HepG2 (cell line): ENCODE results near the gene MMP23B. TPM values are rescaled to one million over a fixed set of nuclear protein-coding genes. Genes with fewer than 3 reads are reported as not detected.

Source experiments
- ATAC-seq: fragments of 200-7000 bp; cut with Tn5 transposase; 3 replicates; pipeline ENCODE4 v1.9.1; 2020; ENCODE audit warnings: mild to moderate bottlenecking, moderate library complexity
- BruUV-seq: library from RNA; stranded (reverse); fragments of 400-500 nt; replicated peaks from 2 replicates; lab custom pipeline; 2021; lab: Mats Ljungman, UMichigan
- CTCF ChIA-PET: fragments of 300-600 bp; formaldehyde crosslinking; extraction: SDS; loops from one replicate; lab custom pipeline; 2021; ENCODE audit warnings: low total read pairs, inconsistent platforms, low intra/inter-chr PET ratio; lab: Yijun Ruan, JAX
- POLR2A ChIA-PET: fragments of 350-600 bp; sonication (Branson Sonifier 250); formaldehyde crosslinking; loops from one replicate; lab custom pipeline; 2020; ENCODE audit warnings: antibody characterized with exemption, inconsistent platforms; lab: Yijun Ruan, JAX
- DNase-seq: peaks from one replicate; pipeline ENCODE4 v3.0.0-alpha.2; 2015; ENCODE audit warnings: low spot score
- FAIRE-seq: peaks from 3 replicates; lab custom pipeline; 2011; peaks lifted over from hg19 to GRCh38; lab: Jason Lieb, UNC
- H2AFZ ChIP-seq: one replicate; pipeline ENCODE4 v1.6.1; 2011; ENCODE audit warnings: low read length, inconsistent platforms
- H3K27ac ChIP-seq: fragments of 300-600 bp; 3 replicates; pipeline ENCODE4 v1.8.0; 2011; ENCODE audit warnings: mixed run types, mild to moderate bottlenecking, mixed read lengths, low read length, inconsistent platforms; ENCODE audit not compliant: insufficient read depth; ENCODE audit errors: extremely low read length
- H3K27me3 ChIP-seq, 2 experiments: fragments of 200-600 bp in 1 of 2; 2 replicates in 1 of 2; 3 replicates in 1 of 2; pipeline versions ENCODE4 v1.6.0 to v1.8.0; 2011; ENCODE audit warnings: low read length in 2 of 2, mild to moderate bottlenecking in 2 of 2, moderate library complexity in 2 of 2, inconsistent platforms in 1 of 2; ENCODE audit not compliant: insufficient read depth in 2 of 2, control insufficient read depth in 1 of 2
- H3K36me3 ChIP-seq, 2 experiments: fragments of 200-600 bp in 1 of 2; replicated peaks in 1 of 2; 2 replicates in 1 of 2; 3 replicates in 1 of 2; pipeline versions ENCODE4 v1.5.1 to v1.8.0; 2011; ENCODE audit warnings: low read length in 2 of 2, inconsistent platforms in 1 of 2; ENCODE audit not compliant: insufficient read depth in 2 of 2, control insufficient read depth in 1 of 2
- H3K4me1 ChIP-seq: 2 replicates; pipeline ENCODE4 v1.5.1; 2012; ENCODE audit warnings: low read length, inconsistent platforms; ENCODE audit not compliant: insufficient read depth
- H3K4me2 ChIP-seq: 2 replicates; pipeline ENCODE4 v1.6.0; 2011; ENCODE audit warnings: low read depth, low read length, inconsistent platforms
- H3K4me3 ChIP-seq, 3 experiments: fragments of 200-600 bp in 1 of 3; sonication (generic), shearing (Covaris generic) in 1 of 3; replicated peaks in 1 of 3; 2 replicates each; pipeline ENCODE4 v1.5.1; 2011 to 2016; ENCODE audit warnings: low read length in 3 of 3, inconsistent platforms in 2 of 3, low read depth in 2 of 3, mild to moderate bottlenecking in 2 of 3, control low read depth in 1 of 3, mixed read lengths in 1 of 3; ENCODE audit not compliant: insufficient read depth in 1 of 3
- H3K79me2 ChIP-seq: one replicate; pipeline ENCODE4 v1.6.1; 2011; ENCODE audit warnings: low read length, inconsistent platforms; ENCODE audit not compliant: insufficient read depth
- H3K9ac ChIP-seq: 2 replicates; pipeline ENCODE4 v1.6.0; 2011; ENCODE audit warnings: mild to moderate bottlenecking, low read depth, low read length, inconsistent platforms; ENCODE audit not compliant: insufficient read depth
- H3K9me3 ChIP-seq: 2 replicates; pipeline ENCODE4 v1.5.1; 2012; ENCODE audit warnings: mild to moderate bottlenecking, low read length
- H4K20me1 ChIP-seq: 2 replicates; pipeline ENCODE4 v1.6.0; 2011; ENCODE audit warnings: inconsistent platforms, mild to moderate bottlenecking, low read length, moderate library complexity; ENCODE audit not compliant: insufficient read depth
- FOXK1 ChIP-seq: sonication (generic); formaldehyde crosslinking; IDR thresholded peaks from 2 replicates; pipeline ENCODE4 v1.4.0; 2020; ENCODE audit warnings: low read depth, missing genetic modification reagents, borderline replicate concordance
- GABPA ChIP-seq, 2 experiments: IDR thresholded peaks; 2 replicates each; pipeline ENCODE4 v1.6.1; 2011 to 2016; ENCODE audit warnings: low read depth in 2 of 2, low read length in 1 of 2, missing biosample characterization in 1 of 2, missing genetic modification characterization in 1 of 2
- KLF9 ChIP-seq: IDR thresholded peaks from 2 replicates; pipeline ENCODE4 v1.6.1; 2016; ENCODE audit warnings: low read depth
- NR2F6 ChIP-seq, 2 experiments: IDR thresholded peaks; 2 replicates each; pipeline ENCODE4 v1.6.1; 2016; ENCODE audit warnings: antibody characterized with exemption in 1 of 2, mild to moderate bottlenecking in 1 of 2
- RFX3 ChIP-seq: IDR thresholded peaks from 2 replicates; pipeline ENCODE4 v1.6.1; 2016; ENCODE audit warnings: missing biosample characterization, missing genetic modification reagents
- ZBTB20 ChIP-seq: sonication (generic); formaldehyde crosslinking; IDR thresholded peaks from 2 replicates; pipeline ENCODE4 v1.8.1; 2023; ENCODE audit warnings: missing genetic modification reagents, low read depth, mild to moderate bottlenecking, borderline replicate concordance
- ZNF362 ChIP-seq: sonication (generic); formaldehyde crosslinking; IDR thresholded peaks from 2 replicates; pipeline ENCODE4 v1.4.0; 2020; ENCODE audit warnings: missing genetic modification reagents, mild to moderate bottlenecking, borderline replicate concordance
- WGBS: methylation state at CpG from one replicate; pipeline ENCODE4 v1.1.6; 2017; ENCODE audit warnings: low lambda C conversion rate; 5-methylcytosine and 5-hydroxymethylcytosine counted together
- in situ Hi-C: cut with HindIII; loops from 2 replicates; pipeline ENCODE4 v1.10.0; 2017; ENCODE audit warnings: low pct_unique_long_range_greater_than_20kb; ENCODE audit not compliant: extremely low pct_ligation_motif_present
- intact Hi-C: fragments of 100-400 bp; cut with micrococcal nuclease; formaldehyde crosslinking; loops from one replicate; pipeline ENCODE4 v1.10.0; 2022; ENCODE audit not compliant: unreplicated experiment
- polyA plus RNA-seq, 8 experiments: library from polyadenylated mRNA; depleted of rRNA in 3 of 8; stranded (reverse) in 7 of 8; unstranded in 1 of 8; fragments of >200 nt; fragmentation: Illumina TruSeq in 4 of 8; extraction: Trizol in 4 of 8; gene quantifications; 2 replicates each; pipeline versions ENCODE4 v1.2.1 to v1.2.3, GENCODE V29; 2011 to 2016; ENCODE audit warnings: low read depth in 4 of 8, missing spikeins in 1 of 8, mixed read lengths in 1 of 8; ENCODE audit not compliant: insufficient read depth in 1 of 8
- total RNA-seq, 5 experiments: library from RNA; depleted of rRNA; stranded (reverse); fragments of >200 nt; fragmentation: Illumina TruSeq; extraction: Trizol; gene quantifications; 2 replicates each; pipeline ENCODE4 v1.2.3, GENCODE V29; 2016; ENCODE audit warnings: low read depth in 1 of 5
- TF ChIP-seq, protein P1 (sequence below): sonication (generic); formaldehyde crosslinking; IDR thresholded peaks from 2 replicates; pipeline ENCODE4 v1.4.0; 2020; ENCODE audit warnings: missing genetic modification reagents, mild to moderate bottlenecking, borderline replicate concordance
- TF ChIP-seq, protein P2 (sequence below): sonication (generic); formaldehyde crosslinking; IDR thresholded peaks from 2 replicates; pipeline ENCODE4 v1.4.0; 2020; ENCODE audit warnings: mild to moderate bottlenecking, missing genetic modification reagents
- TF ChIP-seq, protein P3 (sequence below): sonication (generic); formaldehyde crosslinking; IDR thresholded peaks from 2 replicates; pipeline ENCODE4 v1.5.0; 2020; ENCODE audit warnings: missing genetic modification reagents, mild to moderate bottlenecking, borderline replicate concordance

MMP23B gene
- total and polyA plus RNA-seq, 2 of the 13 experiments (the other 11 are each of a cell fraction or from before 2014, with no cell fraction given), result 0.61 to 0.75 TPM

- in situ Hi-C loops, result no loop called here
- DNase-seq, result no peak
- ATAC-seq, result no peak
- no peaks in the 10 kb centered on the region for H3K9me3 ChIP-seq
- CTCF ChIA-PET, result no interaction called here
- no peaks in the 10 kb centered on the region for H3K79me2 ChIP-seq
- POLR2A ChIA-PET, result no interaction called here
- H3K4me3 ChIP-seq, result no peak overlapping the region; a peak in 1 of 6 replicates
- BruUV-seq, result no TSS peak
- WGBS, result 94% methylated on average over 10 of the region's 13 CpGs
- peaks cover 11 to 41% of the 10 kb centered on the region in 2 experiments for H3K27me3 ChIP-seq
- no peak for FAIRE-seq
- no peaks in the 10 kb centered on the region for H4K20me1 ChIP-seq
- H3K9ac ChIP-seq, result no peak overlapping the region
- H3K4me2 ChIP-seq, result no peak overlapping the region
- H2AFZ ChIP-seq, result no peak overlapping the region
- H3K4me1 ChIP-seq, result peaks cover 48% of the 10 kb centered on the region
- H3K36me3 ChIP-seq, result no peaks in the 10 kb centered on the region
- no peak overlapping the region for H3K27ac ChIP-seq
- intact Hi-C loops, result no loop called here
- TF ChIP-seq GABPA (IDR thresholded peaks at IDR 0.05; ENCODE audit: low read depth, low read length), result no peak
- no peak for TF ChIP-seq GABPA (CRISPR knock-in tag; IDR thresholded peaks at IDR 0.05; ENCODE audit: low read depth)
- no peak for TF ChIP-seq ZBTB20
- TF ChIP-seq RFX3 (CRISPR knock-in tag), result no peak
- no peak for TF ChIP-seq KLF9 (CRISPR knock-in tag)
- no peak for TF ChIP-seq ZNF362 (CRISPR knock-in tag)
- TF ChIP-seq, protein P1, sequence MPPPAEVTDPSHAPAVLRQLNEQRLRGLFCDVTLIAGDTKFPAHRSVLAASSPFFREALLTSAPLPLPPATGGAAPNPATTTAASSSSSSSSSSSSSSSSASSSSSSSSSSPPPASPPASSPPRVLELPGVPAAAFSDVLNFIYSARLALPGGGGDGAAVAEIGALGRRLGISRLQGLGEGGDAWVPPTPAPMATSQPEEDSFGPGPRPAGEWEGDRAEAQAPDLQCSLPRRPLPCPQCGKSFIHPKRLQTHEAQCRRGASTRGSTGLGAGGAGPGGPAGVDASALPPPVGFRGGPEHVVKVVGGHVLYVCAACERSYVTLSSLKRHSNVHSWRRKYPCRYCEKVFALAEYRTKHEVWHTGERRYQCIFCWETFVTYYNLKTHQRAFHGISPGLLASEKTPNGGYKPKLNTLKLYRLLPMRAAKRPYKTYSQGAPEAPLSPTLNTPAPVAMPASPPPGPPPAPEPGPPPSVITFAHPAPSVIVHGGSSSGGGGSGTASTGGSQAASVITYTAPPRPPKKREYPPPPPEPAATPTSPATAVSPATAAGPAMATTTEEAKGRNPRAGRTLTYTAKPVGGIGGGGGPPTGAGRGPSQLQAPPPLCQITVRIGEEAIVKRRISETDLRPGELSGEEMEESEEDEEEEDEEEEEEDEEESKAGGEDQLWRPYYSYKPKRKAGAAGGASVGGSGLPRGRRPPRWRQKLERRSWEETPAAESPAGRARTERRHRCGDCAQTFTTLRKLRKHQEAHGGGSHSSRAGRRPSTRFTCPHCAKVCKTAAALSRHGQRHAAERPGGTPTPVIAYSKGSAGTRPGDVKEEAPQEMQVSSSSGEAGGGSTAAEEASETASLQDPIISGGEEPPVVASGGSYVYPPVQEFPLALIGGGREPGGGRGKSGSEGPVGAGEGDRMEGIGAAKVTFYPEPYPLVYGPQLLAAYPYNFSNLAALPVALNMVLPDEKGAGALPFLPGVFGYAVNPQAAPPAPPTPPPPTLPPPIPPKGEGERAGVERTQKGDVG (CRISPR knock-in tag), result no peak
- TF ChIP-seq, protein P2, sequence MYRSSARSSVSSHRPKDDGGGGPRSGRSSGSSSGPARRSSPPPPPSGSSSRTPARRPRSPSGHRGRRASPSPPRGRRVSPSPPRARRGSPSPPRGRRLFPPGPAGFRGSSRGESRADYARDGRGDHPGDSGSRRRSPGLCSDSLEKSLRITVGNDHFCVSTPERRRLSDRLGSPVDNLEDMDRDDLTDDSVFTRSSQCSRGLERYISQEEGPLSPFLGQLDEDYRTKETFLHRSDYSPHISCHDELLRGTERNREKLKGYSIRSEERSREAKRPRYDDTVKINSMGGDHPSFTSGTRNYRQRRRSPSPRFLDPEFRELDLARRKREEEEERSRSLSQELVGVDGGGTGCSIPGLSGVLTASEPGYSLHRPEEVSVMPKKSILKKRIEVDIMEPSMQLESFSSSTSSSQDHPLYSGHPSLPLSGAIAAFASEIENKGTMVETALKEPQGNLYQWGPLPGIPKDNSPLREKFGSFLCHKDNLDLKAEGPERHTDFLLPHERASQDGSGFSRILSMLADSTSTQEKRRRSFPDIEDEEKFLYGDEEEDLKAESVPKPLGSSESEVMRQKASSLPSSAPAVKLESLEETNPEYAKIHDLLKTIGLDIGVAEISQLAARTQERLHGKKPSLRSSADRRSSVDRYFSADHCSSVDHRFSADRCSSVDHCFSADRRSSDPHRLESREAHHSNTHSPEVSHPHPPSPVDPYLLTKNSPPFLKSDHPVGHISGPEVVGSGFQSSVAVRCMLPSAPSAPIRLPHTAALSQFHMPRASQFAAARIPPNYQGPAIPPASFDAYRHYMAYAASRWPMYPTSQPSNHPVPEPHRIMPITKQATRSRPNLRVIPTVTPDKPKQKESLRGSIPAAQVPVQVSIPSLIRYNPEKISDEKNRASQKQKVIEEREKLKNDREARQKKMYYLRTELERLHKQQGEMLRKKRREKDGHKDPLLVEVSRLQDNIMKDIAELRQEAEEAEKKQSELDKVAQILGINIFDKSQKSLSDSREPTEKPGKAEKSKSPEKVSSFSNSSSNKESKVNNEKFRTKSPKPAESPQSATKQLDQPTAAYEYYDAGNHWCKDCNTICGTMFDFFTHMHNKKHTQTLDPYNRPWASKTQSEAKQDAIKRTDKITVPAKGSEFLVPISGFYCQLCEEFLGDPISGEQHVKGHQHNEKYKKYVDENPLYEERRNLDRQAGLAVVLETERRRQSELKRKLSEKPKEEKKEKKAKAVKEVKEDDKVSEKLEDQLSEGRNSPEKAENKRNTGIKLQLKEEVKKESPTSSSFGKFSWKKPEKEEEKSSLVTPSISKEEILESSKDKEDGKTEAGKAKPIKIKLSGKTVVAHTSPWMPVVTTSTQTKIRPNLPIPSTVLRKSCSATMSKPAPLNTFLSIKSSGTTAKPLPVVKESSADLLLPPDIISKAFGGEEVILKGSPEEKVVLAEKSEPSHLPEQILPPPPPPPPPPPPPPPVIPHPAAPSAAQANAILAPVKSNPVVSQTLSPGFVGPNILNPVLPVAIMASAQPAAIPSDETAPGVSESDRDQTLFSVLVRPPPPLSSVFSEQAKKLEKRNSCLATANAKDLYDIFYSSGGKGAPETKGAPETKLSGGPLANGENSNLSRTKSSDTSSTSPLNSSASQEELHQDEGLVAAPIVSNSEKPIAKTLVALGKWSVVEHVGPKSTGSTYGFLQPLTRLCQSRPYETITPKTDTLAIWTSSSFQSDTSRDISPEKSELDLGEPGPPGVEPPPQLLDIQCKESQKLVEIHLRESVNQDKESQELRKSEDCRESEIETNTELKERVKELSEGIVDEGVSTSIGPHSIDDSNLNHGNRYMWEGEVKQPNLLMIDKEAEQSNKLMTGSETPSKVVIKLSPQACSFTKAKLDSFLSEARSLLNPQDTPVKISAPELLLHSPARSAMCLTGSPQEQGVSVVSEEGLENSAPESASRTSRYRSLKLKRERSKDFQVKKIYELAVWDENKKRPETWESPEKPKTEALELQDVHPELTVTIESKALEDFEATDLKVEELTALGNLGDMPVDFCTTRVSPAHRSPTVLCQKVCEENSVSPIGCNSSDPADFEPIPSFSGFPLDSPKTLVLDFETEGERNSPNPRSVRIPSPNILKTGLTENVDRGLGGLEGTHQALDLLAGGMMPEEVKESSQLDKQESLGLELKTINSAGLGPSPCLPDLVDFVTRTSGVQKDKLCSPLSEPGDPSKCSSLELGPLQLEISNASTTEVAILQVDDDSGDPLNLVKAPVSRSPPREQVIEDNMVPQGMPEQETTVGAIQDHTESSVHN (CRISPR knock-in tag), result no peak
- TF ChIP-seq NR2F6 (IDR thresholded peaks at IDR 0.05), result no peak
- TF ChIP-seq NR2F6 (CRISPR knock-in tag; IDR thresholded peaks at IDR 0.05), result no peak
- TF ChIP-seq, protein P3, sequence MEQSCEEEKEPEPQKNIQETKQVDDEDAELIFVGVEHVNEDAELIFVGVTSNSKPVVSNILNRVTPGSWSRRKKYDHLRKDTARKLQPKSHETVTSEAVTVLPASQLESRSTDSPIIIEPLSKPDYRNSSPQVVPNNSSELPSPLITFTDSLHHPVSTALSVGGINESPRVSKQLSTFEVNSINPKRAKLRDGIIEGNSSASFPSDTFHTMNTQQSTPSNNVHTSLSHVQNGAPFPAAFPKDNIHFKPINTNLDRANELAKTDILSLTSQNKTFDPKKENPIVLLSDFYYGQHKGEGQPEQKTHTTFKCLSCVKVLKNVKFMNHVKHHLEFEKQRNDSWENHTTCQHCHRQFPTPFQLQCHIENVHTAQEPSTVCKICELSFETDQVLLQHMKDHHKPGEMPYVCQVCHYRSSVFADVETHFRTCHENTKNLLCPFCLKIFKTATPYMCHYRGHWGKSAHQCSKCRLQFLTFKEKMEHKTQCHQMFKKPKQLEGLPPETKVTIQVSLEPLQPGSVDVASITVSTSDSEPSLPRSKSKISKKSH (CRISPR knock-in tag), result no peak
- no peak for TF ChIP-seq FOXK1 (CRISPR knock-in tag)
These were observed 33.3 kb upstream of the MMP23B start for GRCh38 chr1:1598720-1599029.
